ENCODE measurements around the gene TRPV3. TPM values are rescaled to one million over a fixed set of nuclear protein-coding genes. Genes with fewer than 3 reads are reported as not detected.
"Not testable (repeated sequence)": the region's sequence is repeated elsewhere in the genome, so short reads cannot be mapped to it uniquely, and the experiment has no call there.

The TRPV3 gene
- total RNA-seq, 1 experiment from 2014 or later = 4.4 TPM

- Mint-ChIP-seq H3K4me1 (ENCODE audit: insufficient read depth, unreplicated experiment) (no peaks in the 10 kb centered on the region), H3K9me3 (ENCODE audit: unreplicated experiment) (no peaks in the 10 kb centered on the region), H3K36me3 (ENCODE audit: insufficient read depth, unreplicated experiment) (peaks cover 5% of the 10 kb centered on the region), H3K27ac (ENCODE audit: low read depth, unreplicated experiment) (no peak overlapping the region), H3K27me3 (ENCODE audit: insufficient read depth, unreplicated experiment) (no peaks in the 10 kb centered on the region), H3K4me3 (ENCODE audit: unreplicated experiment) (no peak overlapping the region)
- ChIA-PET POLR2A (no interaction called here), CTCF (interaction anchor here (0.6 kb wide), 1 partner anchor 117 kb away, joined by 4 read pairs; no protein-coding TSS in a partner anchor)
- intact Hi-C loops (cut with micrococcal nuclease) = no loop called here
- BruUV-seq (replicated peaks) = no TSS peak
- no peak for TF ChIP-seq CTCF (IDR thresholded peaks at IDR 0.05; ENCODE audit: unreplicated experiment)
- DNase-seq (ENCODE audit: unreplicated experiment) = no peak
Observed at GRCh38 chr17:3569534-3570137, 12.0 kb upstream of the TRPV3 start.

- no peak for TF ChIP-seq CTCF (IDR thresholded peaks at IDR 0.05; ENCODE audit: unreplicated experiment)
- intact Hi-C loops (cut with micrococcal nuclease) = no loop called here
- no TSS peak for BruUV-seq (replicated peaks)
- Mint-ChIP-seq H3K27me3 (ENCODE audit: insufficient read depth, unreplicated experiment) (no peaks in the 10 kb centered on the region), H3K4me3 (ENCODE audit: unreplicated experiment) (no peak overlapping the region), H3K36me3 (ENCODE audit: insufficient read depth, unreplicated experiment) (peaks cover 5% of the 10 kb centered on the region), H3K9me3 (ENCODE audit: unreplicated experiment) (no peaks in the 10 kb centered on the region), H3K27ac (ENCODE audit: low read depth, unreplicated experiment) (no peak overlapping the region), H3K4me1 (ENCODE audit: insufficient read depth, unreplicated experiment) (no peaks in the 10 kb centered on the region)
- CTCF ChIA-PET = no interaction called here
- POLR2A ChIA-PET = no interaction called here
- DNase-seq (ENCODE audit: unreplicated experiment) = no peak
Observed at GRCh38 chr17:3566551-3566950, 8.9 kb upstream of the TRPV3 start.

- no peak for TF ChIP-seq CTCF (IDR thresholded peaks at IDR 0.05; ENCODE audit: unreplicated experiment)
- BruUV-seq (replicated peaks) = no TSS peak
- DNase-seq (ENCODE audit: unreplicated experiment) = no peak
- H3K36me3 Mint-ChIP-seq (ENCODE audit: insufficient read depth, unreplicated experiment) = no peaks in the 10 kb centered on the region
- no peak overlapping the region for H3K4me3 Mint-ChIP-seq (ENCODE audit: unreplicated experiment)
- ChIA-PET POLR2A (no interaction called here), CTCF (interaction anchor here (1.0 kb wide), 1 partner anchor 717 kb away, joined by 3 read pairs; no protein-coding TSS in a partner anchor)
- no peaks in the 10 kb centered on the region for H3K4me1 Mint-ChIP-seq (ENCODE audit: insufficient read depth, unreplicated experiment)
- intact Hi-C loops (cut with micrococcal nuclease) = no loop called here
- H3K27ac Mint-ChIP-seq (ENCODE audit: low read depth, unreplicated experiment) = no peak overlapping the region
- H3K27me3 Mint-ChIP-seq (ENCODE audit: insufficient read depth, unreplicated experiment) = no peaks in the 10 kb centered on the region
- H3K9me3 Mint-ChIP-seq (ENCODE audit: unreplicated experiment) = no peaks in the 10 kb centered on the region
Observed at GRCh38 chr17:3565143-3565542, 7.5 kb upstream of the TRPV3 start.

- H3K27ac Mint-ChIP-seq (ENCODE audit: low read depth, unreplicated experiment); H3K27me3 Mint-ChIP-seq (ENCODE audit: insufficient read depth, unreplicated experiment); H3K9me3 Mint-ChIP-seq (ENCODE audit: unreplicated experiment); POLR2A ChIA-PET; CTCF ChIA-PET; H3K36me3 Mint-ChIP-seq (ENCODE audit: insufficient read depth, unreplicated experiment); BruUV-seq (replicated peaks); intact Hi-C loops (cut with micrococcal nuclease); H3K4me1 Mint-ChIP-seq (ENCODE audit: insufficient read depth, unreplicated experiment); H3K4me3 Mint-ChIP-seq (ENCODE audit: unreplicated experiment); DNase-seq (ENCODE audit: unreplicated experiment): not testable (repeated sequence)
Observed at GRCh38 chr17:3564241-3564640, 6.6 kb upstream of the TRPV3 start.
